ENCODE data around the gene ERC2. TPM values are rescaled to one million over a fixed set of nuclear protein-coding genes. Genes with fewer than 3 reads are reported as not detected.

ERC2 gene
- total RNA-seq, 6 donors from 2014 or later: 0.67 to 14.7 (median 1.3) TPM

GRCh38 chr3:55489798-55490132 is 978.5 kb downstream of the ERC2 start:
- peaks cover 0 to 16% (median 3%) of the 10 kb centered on the region in 4 donors for H3K27me3 ChIP-seq
- TF ChIP-seq EP300 (IDR thresholded peaks at IDR 0.05): no peak
- TF ChIP-seq POLR2AphosphoS5 (IDR thresholded peaks at IDR 0.05): no peak
- no peak for TF ChIP-seq CTCF (IDR thresholded peaks at IDR 0.05)
- TF ChIP-seq POLR2A (IDR thresholded peaks at IDR 0.05): no peak
- H3K9me3 ChIP-seq: no peaks in the 10 kb centered on the region
- WGBS, 2 donors: 3 to 9% methylated on average over 10 to 17 of the region's 17 CpGs
- DNase-seq (peak; percentile 39 to 83), ATAC-seq (ENCODE audit: low FRiP score in 2 of 2) (peak in 1 of 2 donors; percentile 19)
- peak overlapping the region in 2 of 4 donors; percentile 42 to 46 for H3K27ac ChIP-seq
- H3K36me3 ChIP-seq: no peaks in the 10 kb centered on the region
- H3K4me3 ChIP-seq: peak overlapping the region in 3 of 4 donors; percentile 10 to 85 (median 75)
- H3K4me1 ChIP-seq: peaks cover 14 to 55% (median 23%) of the 10 kb centered on the region in 4 donors

DNA sequence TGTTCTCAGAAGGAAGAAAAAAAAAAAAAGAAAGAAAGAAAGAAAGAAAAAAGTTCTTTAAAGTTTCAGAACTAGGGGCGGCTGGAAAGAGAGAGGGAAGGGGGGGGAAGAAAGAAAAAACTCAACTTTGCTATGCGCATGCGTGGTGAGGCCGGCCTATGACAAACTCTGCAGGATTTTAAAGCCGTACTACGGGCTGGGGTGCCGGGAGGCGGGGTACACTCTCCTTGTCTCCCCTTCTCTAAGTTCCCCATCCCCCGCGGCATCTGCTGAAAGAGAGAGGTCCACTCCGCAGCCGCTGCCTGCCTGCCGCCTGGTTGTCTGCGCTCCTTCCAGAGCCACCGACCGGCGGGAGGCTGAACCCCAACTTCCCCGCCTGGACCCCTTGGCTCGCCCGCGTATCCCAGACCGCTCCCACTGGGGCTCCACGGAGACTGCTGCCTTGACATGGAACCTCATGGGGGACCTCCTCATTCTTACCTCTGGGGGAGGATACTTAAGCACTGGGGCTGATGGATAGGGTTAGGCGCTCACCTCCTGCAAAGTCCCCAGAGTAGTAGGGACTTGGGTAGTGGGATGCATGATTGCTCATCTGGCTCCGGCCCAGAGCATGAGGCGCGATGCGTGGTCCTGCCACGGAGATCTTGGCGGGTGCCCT is 979.7 kb downstream of the ERC2 start:
- Histone ChIP-seq H3K27ac (peak overlapping the region; percentile 65 to 82 (median 78)), H3K36me3 (no peaks in the 10 kb centered on the region), H3K4me1 (peaks cover 14 to 56% (median 23%) of the 10 kb centered on the region in 4 donors), H3K27me3 (peaks cover 0 to 16% (median 3%) of the 10 kb centered on the region in 4 donors), H3K4me3 (peak overlapping the region; percentile 25 to 85 (median 67)), H3K9me3 (no peaks in the 10 kb centered on the region)
- peak; percentile 58 to 78 for DNase-seq
- peak in 1 of 4 donors; percentile 38 for TF ChIP-seq POLR2A (IDR thresholded peaks at IDR 0.05)
- no peak for TF ChIP-seq POLR2AphosphoS5 (IDR thresholded peaks at IDR 0.05)
- WGBS, 2 donors: 4 to 5% methylated on average over 8 to 29 of the region's 30 CpGs
- peak; percentile 24 to 49 for ATAC-seq (ENCODE audit: low FRiP score in 2 of 2)

DNA sequence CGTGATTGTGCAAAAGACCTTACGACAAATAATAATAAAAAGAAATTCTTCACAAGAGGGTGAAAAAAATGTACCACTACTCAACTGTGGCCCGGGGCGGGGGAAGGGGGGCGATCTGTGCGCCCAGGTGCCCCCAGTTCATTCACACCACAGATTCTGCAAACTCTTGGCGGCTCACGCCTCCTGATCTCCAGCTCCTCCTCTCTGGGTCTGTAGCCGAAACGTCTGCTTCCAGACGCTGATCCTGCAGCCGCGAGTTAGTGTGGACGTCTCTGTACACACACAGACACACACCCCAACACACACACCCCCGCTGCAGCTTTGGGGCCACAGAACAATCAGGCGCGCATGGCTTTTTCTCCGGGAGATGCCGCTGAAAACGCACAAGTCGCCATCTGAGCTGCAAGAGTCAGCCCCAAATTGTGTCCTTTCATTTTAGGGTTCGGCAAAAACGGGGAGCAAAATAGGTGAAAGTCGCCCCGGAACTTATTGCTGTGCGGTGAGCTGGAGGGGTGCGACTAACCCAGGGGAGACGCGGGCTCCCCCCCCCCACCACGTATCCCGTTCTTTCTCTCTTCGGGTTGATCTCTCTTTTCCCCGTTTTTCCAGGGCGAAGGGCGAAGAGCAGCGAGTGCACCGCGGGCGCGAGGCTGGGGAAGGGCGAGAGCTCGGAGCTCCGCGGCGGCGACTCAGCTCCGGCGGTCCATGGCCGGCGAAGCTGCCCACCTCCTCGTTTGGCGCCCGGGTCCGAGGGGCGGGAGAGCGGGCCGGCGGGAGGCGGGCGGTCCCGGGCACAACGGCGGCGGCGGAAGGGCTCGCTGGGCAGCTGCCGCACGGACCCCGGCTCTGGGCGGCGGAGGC is 980.7 kb downstream of the ERC2 start:
- H3K27ac ChIP-seq: peak overlapping the region; percentile 65 to 82 (median 78)
- DNase-seq: peak; percentile 40 to 86

GRCh38 chr3:55486857-55487380 is 981.3 kb downstream of the ERC2 start, which contains the start of gene WNT5A:
Gene WNT5A (minus strand): TSS chr3:55487306. CDS start chr3:55486985, 321 bp downstream.
- no peak for TF ChIP-seq POLR2A (IDR thresholded peaks at IDR 0.05)
- no peak for TF ChIP-seq POLR2AphosphoS5 (IDR thresholded peaks at IDR 0.05)
- no peak for TF ChIP-seq EP300 (IDR thresholded peaks at IDR 0.05)
- TF ChIP-seq CTCF (IDR thresholded peaks at IDR 0.05): no peak
- no peaks in the 10 kb centered on the region for H3K36me3 ChIP-seq
- DNase-seq (peak; percentile 30 to 91), ATAC-seq (ENCODE audit: low FRiP score in 2 of 2) (peak in 1 of 2 donors; percentile 20)
- H3K27ac ChIP-seq: peak within 1 kb of the TSS; percentile 65 to 82 (median 78)
- H3K27me3 ChIP-seq: peaks cover 0 to 16% (median 3%) of the 10 kb centered on the region in 4 donors
- WGBS, 2 donors: 1% methylated on average over 31 to 52 of the region's 52 CpGs
- H3K4me1 ChIP-seq: peaks cover 19 to 58% (median 32%) of the 10 kb centered on the region in 4 donors
- H3K4me3 ChIP-seq: peak within 1 kb of the TSS; percentile 52 to 85 (median 67)
- no peaks in the 10 kb centered on the region for H3K9me3 ChIP-seq

More for the DNA sequence above, 980.7 kb downstream of the ERC2 start:
- peaks cover 18 to 56% (median 26%) of the 10 kb centered on the region in 4 donors for H3K4me1 ChIP-seq
- peak in 1 of 2 donors; percentile 11 for ATAC-seq (ENCODE audit: low FRiP score in 2 of 2)
- H3K9me3 ChIP-seq: no peaks in the 10 kb centered on the region
- peaks cover 0 to 16% (median 3%) of the 10 kb centered on the region in 4 donors for H3K27me3 ChIP-seq
- 0 to 2% methylated on average over 23 to 60 of the region's 71 CpGs for WGBS, 2 donors
- peak overlapping the region; percentile 52 to 85 (median 67) for H3K4me3 ChIP-seq
- no peaks in the 10 kb centered on the region for H3K36me3 ChIP-seq
- TF ChIP-seq CTCF (IDR thresholded peaks at IDR 0.05) (no peak), POLR2AphosphoS5 (IDR thresholded peaks at IDR 0.05) (no peak), EP300 (IDR thresholded peaks at IDR 0.05) (no peak), POLR2A (IDR thresholded peaks at IDR 0.05) (no peak)

Data from upper lobe of left lung (tissue), 6 donors.